Esophagus (tissue), 2 donors: ENCODE measurements around the gene ZNF334. TPM values are rescaled to one million over a fixed set of nuclear protein-coding genes. Genes with fewer than 3 reads are reported as not detected.

Experiments
- H3K27ac ChIP-seq, 2 donors: one replicate each; pipeline ENCODE4 v1.5.1; 2013; ENCODE audit warnings: low read depth in 2 of 2, mild to moderate bottlenecking in 2 of 2, inconsistent platforms in 1 of 2, low read length in 1 of 2, moderate library complexity in 1 of 2
- H3K27me3 ChIP-seq, 2 donors: one replicate each; pipeline ENCODE4 v1.6.1; 2013; ENCODE audit warnings: low read length in 2 of 2, control low read depth in 1 of 2, mild to moderate bottlenecking in 1 of 2; ENCODE audit not compliant: insufficient read depth in 2 of 2, control insufficient read depth in 1 of 2
- H3K36me3 ChIP-seq, 2 donors: one replicate each; pipeline ENCODE4 v1.6.1; 2013; ENCODE audit warnings: low read length in 1 of 2; ENCODE audit not compliant: control insufficient read depth in 2 of 2, insufficient read depth in 2 of 2
- H3K4me1 ChIP-seq, 2 donors: one replicate each; pipeline ENCODE4 v1.6.1; 2013; ENCODE audit warnings: low read length in 1 of 2; ENCODE audit not compliant: control insufficient read depth in 2 of 2, insufficient read depth in 2 of 2
- H3K4me3 ChIP-seq, 2 donors: one replicate each; pipeline ENCODE4 v1.5.1; 2013; ENCODE audit warnings: low read length in 2 of 2, mild to moderate bottlenecking in 2 of 2, low read depth in 1 of 2, moderate library complexity in 1 of 2
- H3K9me3 ChIP-seq, 2 donors: one replicate each; pipeline ENCODE4 v1.6.1; 2013; ENCODE audit warnings: mild to moderate bottlenecking in 2 of 2, low read depth in 1 of 2, low read length in 1 of 2, moderate library complexity in 1 of 2; ENCODE audit not compliant: control insufficient read depth in 2 of 2, insufficient read depth in 1 of 2
- WGBS, 2 donors: extraction: QIAGEN DNeasy Blood & Tissue Kit; methylation state at CpG; one replicate each; pipeline ENCODE4 v1.1.7; 2013; 5-methylcytosine and 5-hydroxymethylcytosine counted together
- polyA plus RNA-seq, 2 donors: library from polyadenylated mRNA; stranded (reverse); fragments of 200-250 nt; gene quantifications; one replicate each; pipeline ENCODE4 v1.2.3, GENCODE V29; 2013
- donor health status: healthy with polysubstance abuse.
- donor health status: Bipolar disorder and iron deficiency.

ZNF334 gene
- polyA plus RNA-seq, 2 donors = 0.46 to 1.8 TPM

GRCh38 chr20:46523696-46524328 lies 10.5 kb upstream of the ZNF334 start:
- Histone ChIP-seq H3K27ac (no peak overlapping the region), H3K4me3 (no peak overlapping the region), H3K36me3 (no peaks in the 10 kb centered on the region), H3K9me3 (no peaks in the 10 kb centered on the region), H3K27me3 (peaks cover 0 to 3% of the 10 kb centered on the region in 2 donors), H3K4me1 (no peaks in the 10 kb centered on the region)
- 49 to 51% methylated on average over 2 of the region's 2 CpGs for WGBS, 2 donors

DNA sequence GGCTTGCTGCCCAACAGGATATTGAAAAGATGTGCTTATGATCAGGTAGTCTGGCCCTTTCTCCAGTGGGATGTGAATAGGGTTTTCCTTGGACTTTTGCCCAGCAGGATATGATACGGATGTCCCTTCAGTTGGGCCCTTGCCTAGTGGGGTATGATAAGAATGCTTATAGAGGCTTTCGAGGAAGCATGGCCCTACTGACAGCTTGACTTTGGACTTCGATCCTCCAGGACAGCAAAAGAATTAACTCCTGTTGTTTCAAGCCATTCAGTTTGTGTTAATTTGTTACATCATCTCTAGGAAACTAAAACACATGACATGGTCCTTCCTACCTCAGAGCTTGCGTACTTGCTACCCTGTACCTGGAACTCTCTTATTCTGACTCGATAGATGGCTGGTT lies 9.7 kb upstream of the ZNF334 start:
- Histone ChIP-seq H3K9me3 (no peaks in the 10 kb centered on the region), H3K4me3 (no peak overlapping the region), H3K27me3 (peaks cover 0 to 3% of the 10 kb centered on the region in 2 donors), H3K27ac (no peak overlapping the region), H3K4me1 (no peaks in the 10 kb centered on the region), H3K36me3 (no peaks in the 10 kb centered on the region)
- WGBS, 2 donors = 55 to 69% methylated on average over 5 of the region's 5 CpGs

DNA sequence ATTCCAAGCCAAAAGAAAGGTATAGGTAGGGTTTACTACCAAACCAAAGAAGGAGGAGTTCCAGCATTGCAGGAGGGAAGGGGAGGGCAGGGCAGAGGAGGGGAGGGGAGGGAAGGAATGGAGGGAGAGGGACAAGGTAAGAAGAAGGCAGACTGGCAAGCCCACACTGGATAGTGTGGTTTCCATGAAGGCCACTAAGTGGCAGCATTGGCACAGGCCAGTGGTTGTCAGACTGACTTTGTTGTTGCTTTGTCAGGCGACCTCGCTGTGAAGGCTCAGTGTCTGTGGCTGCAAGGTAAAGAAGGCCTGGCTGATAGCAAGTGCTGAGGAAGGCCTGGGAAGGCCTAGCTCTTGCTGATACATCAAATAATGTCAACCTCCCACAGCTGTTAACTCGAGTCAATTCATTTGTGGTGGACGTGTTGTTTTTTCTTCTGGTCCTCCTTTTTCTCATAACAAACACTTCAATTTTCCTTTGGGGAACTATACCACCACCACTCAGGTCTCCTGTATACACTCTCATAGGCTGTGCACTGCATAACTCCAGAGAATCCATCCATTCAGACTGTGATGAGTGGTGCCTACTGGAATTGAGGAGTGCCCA lies 7.7 kb upstream of the ZNF334 start:
- Histone ChIP-seq H3K4me3 (no peak overlapping the region), H3K4me1 (no peaks in the 10 kb centered on the region), H3K27me3 (peaks cover 0 to 3% of the 10 kb centered on the region in 2 donors), H3K27ac (no peak overlapping the region), H3K36me3 (no peaks in the 10 kb centered on the region), H3K9me3 (no peaks in the 10 kb centered on the region)
- 31 to 37% methylated on average over 4 of the region's 4 CpGs for WGBS, 2 donors

GRCh38 chr20:46520540-46520939 lies 7.2 kb upstream of the ZNF334 start:
- WGBS, 2 donors = 87% methylated on average over 4 of the region's 4 CpGs
- H3K9me3 ChIP-seq = no peaks in the 10 kb centered on the region
- no peaks in the 10 kb centered on the region for H3K36me3 ChIP-seq
- no peak overlapping the region for H3K27ac ChIP-seq
- peaks cover 0 to 3% of the 10 kb centered on the region in 2 donors for H3K27me3 ChIP-seq
- no peaks in the 10 kb centered on the region for H3K4me1 ChIP-seq
- no peak overlapping the region for H3K4me3 ChIP-seq

DNA sequence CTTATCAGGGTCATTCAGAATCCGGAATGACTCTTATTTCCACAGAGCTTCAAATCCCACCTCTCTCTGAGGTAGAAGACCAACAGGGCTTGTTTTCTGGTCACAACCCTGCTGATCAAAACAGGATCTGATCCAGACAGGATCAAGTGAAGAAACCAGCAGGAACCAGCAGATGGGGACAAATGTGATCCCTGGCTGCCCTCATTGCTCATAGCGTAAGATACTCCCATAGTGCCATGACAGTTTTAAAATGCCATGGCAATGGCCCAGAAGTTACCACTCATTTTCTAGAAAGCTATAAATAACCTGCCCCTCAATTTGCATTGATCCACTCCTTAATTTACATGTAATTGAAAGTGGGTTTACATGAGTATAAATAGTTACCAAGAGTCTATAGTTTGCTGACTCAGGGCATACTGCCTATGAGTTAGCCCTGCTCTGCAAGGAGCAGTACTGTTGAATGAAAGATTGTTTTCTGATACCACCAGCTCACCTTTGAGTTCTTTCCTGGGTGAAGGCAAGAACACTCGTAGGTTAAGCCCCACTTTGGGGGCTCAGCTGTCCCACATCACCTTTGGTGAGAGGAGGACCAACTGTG lies 6.2 kb upstream of the ZNF334 start:
- Histone ChIP-seq H3K27ac (no peak overlapping the region), H3K4me1 (no peaks in the 10 kb centered on the region), H3K36me3 (no peaks in the 10 kb centered on the region), H3K9me3 (no peaks in the 10 kb centered on the region), H3K27me3 (peaks cover 0 to 2% of the 10 kb centered on the region in 2 donors), H3K4me3 (no peak overlapping the region)
- 71 to 72% methylated on average over 3 of the region's 3 CpGs for WGBS, 2 donors

- H3K27ac ChIP-seq = no peak overlapping the region
- no peaks in the 10 kb centered on the region for H3K27me3 ChIP-seq
- no peaks in the 10 kb centered on the region for H3K9me3 ChIP-seq
- H3K36me3 ChIP-seq = no peaks in the 10 kb centered on the region
- H3K4me1 ChIP-seq = no peaks in the 10 kb centered on the region
- WGBS, 2 donors = 67 to 75% methylated on average over 2 of the region's 2 CpGs
- H3K4me3 ChIP-seq = no peak overlapping the region
Measured at GRCh38 chr20:46509523-46509922, 3.8 kb downstream of the ZNF334 start.

- Histone ChIP-seq H3K9me3 (no peaks in the 10 kb centered on the region), H3K27me3 (no peaks in the 10 kb centered on the region), H3K27ac (no peak overlapping the region), H3K4me1 (no peaks in the 10 kb centered on the region), H3K36me3 (no peaks in the 10 kb centered on the region), H3K4me3 (no peak overlapping the region)
- WGBS, 2 donors = 87% methylated on average over 4 of the region's 4 CpGs
Measured at GRCh38 chr20:46507760-46508407, 5.5 kb downstream of the ZNF334 start.

- WGBS, 2 donors = 91 to 93% methylated on average over 3 of the region's 3 CpGs
- Histone ChIP-seq H3K4me1 (no peaks in the 10 kb centered on the region), H3K27me3 (no peaks in the 10 kb centered on the region), H3K36me3 (no peaks in the 10 kb centered on the region), H3K9me3 (peaks cover 3 to 5% of the 10 kb centered on the region in 2 donors), H3K4me3 (no peak overlapping the region), H3K27ac (no peak overlapping the region)
Measured at GRCh38 chr20:46505506-46505905, 7.9 kb downstream of the ZNF334 start.

GRCh38 chr20:46501961-46502360 lies 11.4 kb downstream of the ZNF334 start:
- Histone ChIP-seq H3K27me3 (no peaks in the 10 kb centered on the region), H3K36me3 (no peaks in the 10 kb centered on the region), H3K27ac (no peak overlapping the region), H3K4me3 (no peak overlapping the region), H3K4me1 (no peaks in the 10 kb centered on the region), H3K9me3 (peaks cover 3 to 7% of the 10 kb centered on the region in 2 donors)
- 91 to 92% methylated on average over 6 of the region's 6 CpGs for WGBS, 2 donors
